ENCODE data around the gene HADHA.
"Not testable (repeated sequence)": the region's sequence is repeated elsewhere in the genome, so short reads cannot be mapped to it uniquely, and the experiment has no call there.

The HADHA gene

GRCh38 chr2:26172871-26173775 is 71.3 kb downstream of the HADHA start, which contains the start of gene GAREM2:
Gene GAREM2 (plus strand): TSS chr2:26173088. CDS start chr2:26173221, 133 bp downstream.
- DNase-seq, result no peak

- no peak for DNase-seq
Measured at GRCh38 chr2:26172189-26172870, 72.1 kb downstream of the HADHA start.

- DNase-seq, result no peak
Measured at GRCh38 chr2:26170795-26171194, 73.6 kb downstream of the HADHA start.

GRCh38 chr2:26169681-26170414 is 74.6 kb downstream of the HADHA start:
- DNase-seq, result no peak

GRCh38 chr2:26169226-26169625 is 75.2 kb downstream of the HADHA start:
- no peak for DNase-seq

- DNase-seq, result no peak
Measured at GRCh38 chr2:26168785-26169184, 75.6 kb downstream of the HADHA start.

- DNase-seq, result not testable (repeated sequence)
Measured at GRCh38 chr2:26166541-26166940, 77.9 kb downstream of the HADHA start.

GRCh38 chr2:26165403-26165802 is 79.0 kb downstream of the HADHA start:
- DNase-seq, result no peak

- DNase-seq, result no peak
Measured at GRCh38 chr2:26164641-26165211, 79.7 kb downstream of the HADHA start.

GRCh38 chr2:26164231-26164630 is 80.2 kb downstream of the HADHA start:
- DNase-seq, result no peak

- peak; percentile 35 for DNase-seq
Measured at GRCh38 chr2:26162963-26163362, 81.5 kb downstream of the HADHA start.

GRCh38 chr2:26161926-26162325 is 82.5 kb downstream of the HADHA start:
- no peak for DNase-seq

GRCh38 chr2:26157580-26157979 is 86.9 kb downstream of the HADHA start:
- no peak for DNase-seq

GRCh38 chr2:26150243-26150642 is 94.2 kb downstream of the HADHA start:
- no peak for DNase-seq

- DNase-seq, result no peak
Measured at GRCh38 chr2:26148501-26148900, 95.9 kb downstream of the HADHA start.

GRCh38 chr2:26144953-26145680 is 99.3 kb downstream of the HADHA start:
- DNase-seq, result no peak

GRCh38 chr2:26144031-26144430 is 100.4 kb downstream of the HADHA start:
- DNase-seq, result no peak

- DNase-seq, result no peak
Measured at GRCh38 chr2:26141145-26141769, 103.2 kb downstream of the HADHA start.
